GM10266 (cell line): ENCODE measurements around the gene GPC2.

ENCODE experiments used
- DNase-seq: peaks from one replicate; pipeline ENCODE4 v3.0.0; 2012; ENCODE audit errors: extremely low spot score
- CTCF ChIP-seq: IDR thresholded peaks from 2 replicates; pipeline ENCODE4 v1.5.1; 2012; ENCODE audit warnings: mild to moderate bottlenecking, low read depth; ENCODE audit not compliant: control insufficient read depth, insufficient read depth; ENCODE audit errors: missing control alignments

Gene GPC2

GRCh38 chr7:100124301-100125230, 52.6 kb downstream of the GPC2 start:
- DNase-seq = no peak
- TF ChIP-seq CTCF = no peak

- no peak for TF ChIP-seq CTCF
- no peak for DNase-seq
Observed at GRCh38 chr7:100122568-100122967, 54.6 kb downstream of the GPC2 start.

- no peak for DNase-seq
- no peak for TF ChIP-seq CTCF
Observed at GRCh38 chr7:100122067-100122466, 55.1 kb downstream of the GPC2 start.

- no peak for TF ChIP-seq CTCF
- no peak for DNase-seq
Observed at GRCh38 chr7:100120733-100121036, 56.5 kb downstream of the GPC2 start.

- DNase-seq = no peak
- TF ChIP-seq CTCF = no peak
Observed at GRCh38 chr7:100119970-100120732, 57.0 kb downstream of the GPC2 start.
